ENCODE results near the gene HTR7. TPM values are rescaled to one million over a fixed set of nuclear protein-coding genes. Genes with fewer than 3 reads are reported as not detected.
"Not testable (repeated sequence)": the region's sequence is repeated elsewhere in the genome, so short reads cannot be mapped to it uniquely, and the experiment has no call there.

Gene HTR7
- total RNA-seq, 2 donors from 2014 or later = 0.70 to 7.3 TPM

GRCh38 chr10:90834326-90834725 lies 23.5 kb downstream of the HTR7 start:
- TF ChIP-seq, protein P1, sequence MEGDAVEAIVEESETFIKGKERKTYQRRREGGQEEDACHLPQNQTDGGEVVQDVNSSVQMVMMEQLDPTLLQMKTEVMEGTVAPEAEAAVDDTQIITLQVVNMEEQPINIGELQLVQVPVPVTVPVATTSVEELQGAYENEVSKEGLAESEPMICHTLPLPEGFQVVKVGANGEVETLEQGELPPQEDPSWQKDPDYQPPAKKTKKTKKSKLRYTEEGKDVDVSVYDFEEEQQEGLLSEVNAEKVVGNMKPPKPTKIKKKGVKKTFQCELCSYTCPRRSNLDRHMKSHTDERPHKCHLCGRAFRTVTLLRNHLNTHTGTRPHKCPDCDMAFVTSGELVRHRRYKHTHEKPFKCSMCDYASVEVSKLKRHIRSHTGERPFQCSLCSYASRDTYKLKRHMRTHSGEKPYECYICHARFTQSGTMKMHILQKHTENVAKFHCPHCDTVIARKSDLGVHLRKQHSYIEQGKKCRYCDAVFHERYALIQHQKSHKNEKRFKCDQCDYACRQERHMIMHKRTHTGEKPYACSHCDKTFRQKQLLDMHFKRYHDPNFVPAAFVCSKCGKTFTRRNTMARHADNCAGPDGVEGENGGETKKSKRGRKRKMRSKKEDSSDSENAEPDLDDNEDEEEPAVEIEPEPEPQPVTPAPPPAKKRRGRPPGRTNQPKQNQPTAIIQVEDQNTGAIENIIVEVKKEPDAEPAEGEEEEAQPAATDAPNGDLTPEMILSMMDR (conservative IDR thresholded peaks at IDR 0.05) = no peak
- Histone ChIP-seq H3K27me3 (ENCODE audit: control insufficient read depth, insufficient read depth, low read length, poor library complexity, severe bottlenecking) (no peaks in the 10 kb centered on the region), H3K36me3 (ENCODE audit: control insufficient read depth, insufficient read depth, low read length) (no peaks in the 10 kb centered on the region), H3K4me1 (ENCODE audit: control insufficient read depth, insufficient read depth, low read length) (peaks cover 2% of the 10 kb centered on the region), H3K27ac (ENCODE audit: low read depth, low read length) (no peak overlapping the region), H3K9ac (ENCODE audit: extremely low read depth, low read length, poor library complexity, severe bottlenecking) (no peak overlapping the region), H3K9me3 (ENCODE audit: control insufficient read depth, low read length) (no peaks in the 10 kb centered on the region), H3K4me3 (ENCODE audit: low read length) (no peak overlapping the region)
- H3K4me3 Mint-ChIP-seq = no peak overlapping the region
- H3K9me3 Mint-ChIP-seq = peaks cover 10% of the 10 kb centered on the region
- peaks cover 3% of the 10 kb centered on the region for H3K27me3 Mint-ChIP-seq (ENCODE audit: insufficient read depth)
- 86 to 100% methylated on average over 2 to 3 of the region's 3 CpGs for WGBS, 2 experiments (ENCODE audit: insufficient coverage in 1 of 2, insufficient read length in 1 of 2)
- no peaks in the 10 kb centered on the region for H3K36me3 Mint-ChIP-seq (ENCODE audit: low read depth)
- no peak for DNase-seq
- no peaks in the 10 kb centered on the region for H3K4me1 Mint-ChIP-seq
- H3K27ac Mint-ChIP-seq = no peak overlapping the region

DNA sequence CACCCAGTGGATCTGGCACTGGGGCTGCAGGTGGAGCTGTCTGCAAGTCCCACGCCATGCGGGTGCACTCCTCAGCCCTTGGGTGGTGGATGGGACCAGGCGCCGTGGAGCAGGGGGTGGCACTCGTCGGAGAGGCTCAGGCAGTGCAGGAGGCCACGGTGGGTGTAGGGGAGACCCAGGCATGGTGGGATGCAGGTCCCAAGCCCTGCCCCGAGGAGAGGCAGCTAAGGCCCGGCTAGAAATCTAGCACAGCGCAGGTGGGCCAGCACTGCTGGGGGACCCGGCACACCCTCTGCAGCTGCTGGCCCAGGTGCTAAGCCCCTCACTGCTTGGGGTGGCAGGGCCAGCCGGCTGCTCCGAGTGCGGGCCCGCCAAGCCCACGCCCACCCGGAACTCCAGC lies 25.7 kb downstream of the HTR7 start:
- Histone ChIP-seq H3K4me3 (ENCODE audit: low read length) (no peak overlapping the region), H3K9ac (ENCODE audit: extremely low read depth, low read length, poor library complexity, severe bottlenecking) (no peak overlapping the region), H3K9me3 (ENCODE audit: control insufficient read depth, low read length) (peaks cover 3% of the 10 kb centered on the region), H3K27me3 (ENCODE audit: control insufficient read depth, insufficient read depth, low read length, poor library complexity, severe bottlenecking) (no peaks in the 10 kb centered on the region), H3K36me3 (ENCODE audit: control insufficient read depth, insufficient read depth, low read length) (no peaks in the 10 kb centered on the region), H3K4me1 (ENCODE audit: control insufficient read depth, insufficient read depth, low read length) (no peaks in the 10 kb centered on the region), H3K27ac (ENCODE audit: low read depth, low read length) (no peak overlapping the region)
- Mint-ChIP-seq H3K4me3 (no peak overlapping the region), H3K27ac (no peak overlapping the region), H3K36me3 (ENCODE audit: low read depth) (no peaks in the 10 kb centered on the region), H3K27me3 (ENCODE audit: insufficient read depth) (peaks cover 3% of the 10 kb centered on the region), H3K9me3 (peaks cover 10% of the 10 kb centered on the region), H3K4me1 (no peaks in the 10 kb centered on the region)
- DNase-seq = no peak
- 95 to 96% methylated on average over 10 to 17 of the region's 17 CpGs for WGBS, 2 experiments (ENCODE audit: insufficient coverage in 1 of 2, insufficient read length in 1 of 2)
- TF ChIP-seq, protein P1 (conservative IDR thresholded peaks at IDR 0.05) = no peak

- H3K4me1 Mint-ChIP-seq = no peaks in the 10 kb centered on the region
- no peak overlapping the region for H3K4me3 Mint-ChIP-seq
- no peak overlapping the region for H3K27ac Mint-ChIP-seq
- Histone ChIP-seq H3K9me3 (ENCODE audit: control insufficient read depth, low read length) (peaks cover 36% of the 10 kb centered on the region), H3K9ac (ENCODE audit: extremely low read depth, low read length, poor library complexity, severe bottlenecking) (no peak overlapping the region), H3K4me3 (ENCODE audit: low read length) (no peak overlapping the region), H3K27ac (ENCODE audit: low read depth, low read length) (no peak overlapping the region), H3K36me3 (ENCODE audit: control insufficient read depth, insufficient read depth, low read length) (no peaks in the 10 kb centered on the region), H3K4me1 (ENCODE audit: control insufficient read depth, insufficient read depth, low read length) (no peaks in the 10 kb centered on the region), H3K27me3 (ENCODE audit: control insufficient read depth, insufficient read depth, low read length, poor library complexity, severe bottlenecking) (no peaks in the 10 kb centered on the region)
- no peak for DNase-seq
- H3K9me3 Mint-ChIP-seq = peaks cover 13% of the 10 kb centered on the region
- TF ChIP-seq, protein P1 (conservative IDR thresholded peaks at IDR 0.05) = no peak
- 91 to 100% methylated on average over 1 of the region's 1 CpG for WGBS, 2 experiments (ENCODE audit: insufficient coverage in 1 of 2, insufficient read length in 1 of 2)
- no peaks in the 10 kb centered on the region for H3K27me3 Mint-ChIP-seq (ENCODE audit: insufficient read depth)
- H3K36me3 Mint-ChIP-seq (ENCODE audit: low read depth) = no peaks in the 10 kb centered on the region
These were observed 35.3 kb downstream of the HTR7 start for GRCh38 chr10:90822508-90822907.

DNA sequence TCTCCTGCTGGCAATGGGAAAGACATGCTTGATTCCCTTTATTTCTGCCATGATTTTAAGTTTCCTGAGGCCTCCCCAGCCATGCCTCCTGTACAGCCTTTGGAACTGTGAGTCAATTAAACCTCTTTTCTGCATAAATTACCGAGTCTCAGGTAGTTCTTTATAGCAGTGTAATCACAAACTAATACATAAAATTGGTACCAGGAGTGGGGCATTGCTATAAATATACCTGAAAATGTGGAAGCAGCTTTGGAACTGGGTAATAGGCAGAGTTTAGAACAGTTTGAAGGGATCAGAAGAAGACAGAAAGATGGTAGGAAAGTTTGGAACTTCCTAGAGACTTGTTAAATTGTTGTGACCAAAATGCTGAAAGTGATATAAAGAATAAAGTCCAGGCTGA lies 36.0 kb downstream of the HTR7 start:
- WGBS, 2 experiments (ENCODE audit: insufficient coverage in 1 of 2, insufficient read length in 1 of 2) = 100% methylated on average over 1 of the region's 1 CpG; no CpG with 5 or more reads in 1 of the 2 experiments
- H3K9me3 ChIP-seq (ENCODE audit: control insufficient read depth, low read length) = peaks cover 31% of the 10 kb centered on the region
- not testable (repeated sequence) for H3K36me3 ChIP-seq (ENCODE audit: control insufficient read depth, insufficient read depth, low read length); DNase-seq; H3K27ac Mint-ChIP-seq; H3K27me3 ChIP-seq (ENCODE audit: control insufficient read depth, insufficient read depth, low read length, poor library complexity, severe bottlenecking); H3K36me3 Mint-ChIP-seq (ENCODE audit: low read depth); H3K9ac ChIP-seq (ENCODE audit: extremely low read depth, low read length, poor library complexity, severe bottlenecking); H3K4me1 ChIP-seq (ENCODE audit: control insufficient read depth, insufficient read depth, low read length); H3K4me3 ChIP-seq (ENCODE audit: low read length); H3K4me1 Mint-ChIP-seq; H3K4me3 Mint-ChIP-seq; H3K27ac ChIP-seq (ENCODE audit: low read depth, low read length); H3K27me3 Mint-ChIP-seq (ENCODE audit: insufficient read depth)
- peaks cover 12% of the 10 kb centered on the region for H3K9me3 Mint-ChIP-seq

All from endodermal cell (in vitro differentiated cells).